ENCODE measurements around the gene TEX19. TPM values are rescaled to one million over a fixed set of nuclear protein-coding genes. Genes with fewer than 3 reads are reported as not detected.

The TEX19 gene
- total and polyA plus RNA-seq, 2 experiments from 2014 or later: 0.10 to 0.66 TPM

- Mint-ChIP-seq H3K36me3 (ENCODE audit: low read depth) (no peaks in the 10 kb centered on the region), H3K4me1 (peaks cover 9% of the 10 kb centered on the region; the same call in 2 of the 3 replicates)
Observed at GRCh38 chr17:82318772-82319606, 40.1 kb upstream of the TEX19 start.

More at GRCh38 chr17:82318772-82319606, 40.1 kb upstream of the TEX19 start:
- Histone ChIP-seq H4K20me1 (replicated peaks; ENCODE audit: insufficient read depth) (no peaks in the 10 kb centered on the region), H3K36me3 (ENCODE audit: insufficient read depth) (no peaks in the 10 kb centered on the region), H3K4me3 (no peak overlapping the region), H3K4me1 (ENCODE audit: insufficient read depth) (no peaks in the 10 kb centered on the region), H2AFZ (no peak overlapping the region), H3K27ac (ENCODE audit: low read depth) (no peak overlapping the region), H3K79me2 (replicated peaks; ENCODE audit: insufficient read depth) (no peaks in the 10 kb centered on the region), H3F3A (replicated peaks; ENCODE audit: low read depth) (peaks cover 14% of the 10 kb centered on the region), H3K27me3 (ENCODE audit: insufficient read depth) (no peaks in the 10 kb centered on the region), H3K4me2 (no peak overlapping the region), H3K9me2 (ENCODE audit: insufficient read depth) (no peaks in the 10 kb centered on the region)
- no peak overlapping the region for H3K4me3 Mint-ChIP-seq
- ATAC-seq (no peak), DNase-seq (ENCODE audit: low spot score) (no peak)
- H3K9me3 Mint-ChIP-seq: no peaks in the 10 kb centered on the region
- H3K27me3 Mint-ChIP-seq (ENCODE audit: insufficient read depth, low read depth, poor library complexity): peaks cover 16% of the 10 kb centered on the region
- no peak for TF ChIP-seq JUNB (IDR thresholded peaks at IDR 0.05; ENCODE audit: unreplicated experiment)
- TF ChIP-seq EZH2 (IDR thresholded peaks at IDR 0.05; ENCODE audit: low read depth, unreplicated experiment): no peak
- TF ChIP-seq ZNF331 (CRISPR knock-in tag; IDR thresholded peaks at IDR 0.05; ENCODE audit: low read depth): no peak
- TF ChIP-seq ZNF114 (CRISPR knock-in tag; IDR thresholded peaks at IDR 0.05): no peak
- no peak for TF ChIP-seq ETS1 (IDR thresholded peaks at IDR 0.05)
- no peak for TF ChIP-seq NANOG (IDR thresholded peaks at IDR 0.05; ENCODE audit: borderline replicate concordance)
- TF ChIP-seq POLR2AphosphoS5 (IDR thresholded peaks at IDR 0.05; ENCODE audit: low read depth): no peak
- no peak for TF ChIP-seq CTCF (conservative IDR thresholded peaks at IDR 0.05; ENCODE audit: low read depth in 2 of 2)
- TF ChIP-seq, protein P1, sequence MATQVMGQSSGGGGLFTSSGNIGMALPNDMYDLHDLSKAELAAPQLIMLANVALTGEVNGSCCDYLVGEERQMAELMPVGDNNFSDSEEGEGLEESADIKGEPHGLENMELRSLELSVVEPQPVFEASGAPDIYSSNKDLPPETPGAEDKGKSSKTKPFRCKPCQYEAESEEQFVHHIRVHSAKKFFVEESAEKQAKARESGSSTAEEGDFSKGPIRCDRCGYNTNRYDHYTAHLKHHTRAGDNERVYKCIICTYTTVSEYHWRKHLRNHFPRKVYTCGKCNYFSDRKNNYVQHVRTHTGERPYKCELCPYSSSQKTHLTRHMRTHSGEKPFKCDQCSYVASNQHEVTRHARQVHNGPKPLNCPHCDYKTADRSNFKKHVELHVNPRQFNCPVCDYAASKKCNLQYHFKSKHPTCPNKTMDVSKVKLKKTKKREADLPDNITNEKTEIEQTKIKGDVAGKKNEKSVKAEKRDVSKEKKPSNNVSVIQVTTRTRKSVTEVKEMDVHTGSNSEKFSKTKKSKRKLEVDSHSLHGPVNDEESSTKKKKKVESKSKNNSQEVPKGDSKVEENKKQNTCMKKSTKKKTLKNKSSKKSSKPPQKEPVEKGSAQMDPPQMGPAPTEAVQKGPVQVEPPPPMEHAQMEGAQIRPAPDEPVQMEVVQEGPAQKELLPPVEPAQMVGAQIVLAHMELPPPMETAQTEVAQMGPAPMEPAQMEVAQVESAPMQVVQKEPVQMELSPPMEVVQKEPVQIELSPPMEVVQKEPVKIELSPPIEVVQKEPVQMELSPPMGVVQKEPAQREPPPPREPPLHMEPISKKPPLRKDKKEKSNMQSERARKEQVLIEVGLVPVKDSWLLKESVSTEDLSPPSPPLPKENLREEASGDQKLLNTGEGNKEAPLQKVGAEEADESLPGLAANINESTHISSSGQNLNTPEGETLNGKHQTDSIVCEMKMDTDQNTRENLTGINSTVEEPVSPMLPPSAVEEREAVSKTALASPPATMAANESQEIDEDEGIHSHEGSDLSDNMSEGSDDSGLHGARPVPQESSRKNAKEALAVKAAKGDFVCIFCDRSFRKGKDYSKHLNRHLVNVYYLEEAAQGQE (IDR thresholded peaks at IDR 0.05; ENCODE audit: unreplicated experiment): no peak
- no peak for TF ChIP-seq ZNF462 (CRISPR knock-in tag; IDR thresholded peaks at IDR 0.05)
- no peak for TF ChIP-seq EZH2phosphoT487 (IDR thresholded peaks at IDR 0.05; ENCODE audit: unreplicated experiment)
- H3K27ac Mint-ChIP-seq: no peak overlapping the region

Data from GM23338 (cell line).